GM18520 (cell line): Measurements from ENCODE around the gene EMC9.

ENCODE experiments used
- ATAC-seq: cut with Tn5 transposase; IDR thresholded peaks from one replicate; pipeline ENCODE4 v1.9.1; 2021; ENCODE audit not compliant: unreplicated experiment

Gene EMC9

DNA sequence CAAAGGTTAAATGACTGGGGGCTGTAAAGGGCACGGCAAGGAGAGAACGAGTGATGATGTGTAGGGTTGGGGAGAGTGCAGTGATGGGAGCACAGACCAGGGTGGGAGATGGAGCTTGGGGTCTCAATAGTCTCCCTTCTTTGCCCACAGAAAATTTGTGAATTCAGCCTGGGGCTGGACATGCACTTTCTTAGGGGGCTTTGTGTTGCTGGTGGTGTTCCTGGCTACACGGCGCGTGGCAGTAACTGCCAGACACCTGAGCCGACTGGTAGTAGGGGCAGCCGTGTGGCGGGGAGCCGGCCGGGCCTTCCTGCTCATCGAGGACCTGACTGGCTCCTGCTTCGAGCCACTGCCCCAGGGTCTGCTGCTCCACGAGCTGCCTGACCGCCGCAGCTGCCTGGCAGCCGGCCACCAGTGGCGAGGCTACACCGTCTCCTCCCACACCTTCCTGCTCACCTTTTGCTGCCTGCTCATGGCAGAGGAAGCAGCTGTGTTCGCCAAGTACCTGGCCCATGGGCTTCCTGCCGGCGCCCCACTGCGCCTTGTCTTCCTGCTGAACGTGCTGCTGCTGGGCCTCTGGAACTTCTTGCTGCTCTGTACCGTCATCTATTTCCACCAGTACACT, 9.2 kb downstream of the EMC9 start:
- ATAC-seq = no peak

GRCh38 chr14:24131549-24131966, 9.8 kb downstream of the EMC9 start:
- no peak for ATAC-seq

DNA sequence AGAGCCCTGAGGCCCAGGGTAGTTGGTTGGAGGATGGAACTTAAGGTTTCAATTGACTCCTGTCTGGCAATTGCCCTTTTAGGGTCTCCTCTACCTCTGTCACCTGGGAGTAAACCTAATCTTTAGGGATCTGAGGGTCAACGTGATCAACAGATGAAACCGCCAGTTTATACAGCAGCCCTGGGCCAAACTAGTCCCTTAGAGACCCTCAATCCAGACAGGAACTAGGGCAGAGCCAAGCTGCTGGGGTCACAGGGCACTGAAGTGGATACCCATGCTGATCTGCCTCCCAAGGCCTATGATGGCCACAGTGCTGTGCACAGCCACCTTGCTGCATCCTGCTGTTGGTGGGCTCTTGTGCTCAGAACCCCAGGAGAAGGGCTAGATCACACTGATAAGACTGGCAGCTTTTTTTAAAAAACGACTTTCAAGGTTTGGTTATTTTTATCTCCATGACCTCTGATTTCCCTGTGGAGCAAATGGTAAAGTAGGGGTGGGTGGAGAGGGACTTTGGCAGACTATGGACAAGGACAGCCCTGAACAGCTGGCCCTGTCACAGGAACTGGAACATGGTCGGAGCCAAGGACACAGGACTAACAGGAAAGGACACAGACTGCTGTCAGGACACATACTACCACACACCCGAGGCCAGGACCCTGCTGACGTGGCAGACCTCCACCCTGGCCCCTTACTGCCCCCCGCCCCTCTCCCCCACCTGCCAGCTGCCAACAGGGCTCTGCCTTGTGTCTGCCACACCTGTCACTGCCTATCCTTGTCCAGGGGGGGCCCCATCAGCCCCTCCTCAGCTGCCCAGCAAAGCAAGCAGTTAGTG, 10.5 kb downstream of the EMC9 start:
- ATAC-seq = no peak

DNA sequence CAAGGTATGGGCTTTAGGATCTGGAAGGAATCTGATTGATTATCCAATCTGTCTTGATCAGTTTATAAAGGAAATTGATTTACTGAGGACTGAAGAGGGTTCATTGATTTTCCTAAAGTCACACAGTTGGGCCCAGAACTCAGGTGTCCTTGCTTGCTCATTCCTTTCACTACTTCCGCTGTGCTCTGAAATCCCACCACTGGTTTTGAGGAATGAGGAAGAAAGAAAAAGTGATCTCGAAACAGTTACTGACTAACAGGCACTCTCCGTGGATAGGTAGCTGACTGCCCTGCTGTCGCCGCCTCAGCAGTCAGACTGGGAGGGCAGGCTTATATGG, 11.0 kb downstream of the EMC9 start, which contains the start of gene FITM1:
FITM1 (plus strand) TSS at position 280 of the 337 bp plus-strand sequence. CDS start 905 bp downstream, outside the sequence.
- no peak for ATAC-seq

GRCh38 chr14:24129410-24129998, 11.9 kb downstream of the EMC9 start:
- no peak for ATAC-seq

DNA sequence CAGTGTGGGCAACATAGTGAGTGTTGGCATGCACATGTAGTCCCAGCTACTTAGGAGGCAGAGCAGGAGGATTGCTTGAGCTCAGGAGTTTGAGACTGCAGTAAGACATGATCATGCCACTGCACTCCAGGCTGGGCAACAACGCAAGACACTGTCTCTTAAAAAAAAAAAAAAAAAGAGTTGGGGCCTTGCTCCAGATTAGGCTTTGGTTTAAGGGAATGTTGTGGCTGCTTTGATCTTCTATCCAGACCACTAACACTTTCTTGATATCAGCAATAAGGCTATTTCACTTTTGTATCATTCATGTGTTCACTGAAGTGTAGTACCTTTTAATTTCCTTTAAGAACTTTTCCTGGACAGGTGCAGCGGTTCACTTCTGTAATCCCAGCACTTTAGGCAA, 13.7 kb downstream of the EMC9 start:
- no peak for ATAC-seq

- no peak for ATAC-seq
Measured at GRCh38 chr14:24126939-24127338, 14.5 kb downstream of the EMC9 start.

DNA sequence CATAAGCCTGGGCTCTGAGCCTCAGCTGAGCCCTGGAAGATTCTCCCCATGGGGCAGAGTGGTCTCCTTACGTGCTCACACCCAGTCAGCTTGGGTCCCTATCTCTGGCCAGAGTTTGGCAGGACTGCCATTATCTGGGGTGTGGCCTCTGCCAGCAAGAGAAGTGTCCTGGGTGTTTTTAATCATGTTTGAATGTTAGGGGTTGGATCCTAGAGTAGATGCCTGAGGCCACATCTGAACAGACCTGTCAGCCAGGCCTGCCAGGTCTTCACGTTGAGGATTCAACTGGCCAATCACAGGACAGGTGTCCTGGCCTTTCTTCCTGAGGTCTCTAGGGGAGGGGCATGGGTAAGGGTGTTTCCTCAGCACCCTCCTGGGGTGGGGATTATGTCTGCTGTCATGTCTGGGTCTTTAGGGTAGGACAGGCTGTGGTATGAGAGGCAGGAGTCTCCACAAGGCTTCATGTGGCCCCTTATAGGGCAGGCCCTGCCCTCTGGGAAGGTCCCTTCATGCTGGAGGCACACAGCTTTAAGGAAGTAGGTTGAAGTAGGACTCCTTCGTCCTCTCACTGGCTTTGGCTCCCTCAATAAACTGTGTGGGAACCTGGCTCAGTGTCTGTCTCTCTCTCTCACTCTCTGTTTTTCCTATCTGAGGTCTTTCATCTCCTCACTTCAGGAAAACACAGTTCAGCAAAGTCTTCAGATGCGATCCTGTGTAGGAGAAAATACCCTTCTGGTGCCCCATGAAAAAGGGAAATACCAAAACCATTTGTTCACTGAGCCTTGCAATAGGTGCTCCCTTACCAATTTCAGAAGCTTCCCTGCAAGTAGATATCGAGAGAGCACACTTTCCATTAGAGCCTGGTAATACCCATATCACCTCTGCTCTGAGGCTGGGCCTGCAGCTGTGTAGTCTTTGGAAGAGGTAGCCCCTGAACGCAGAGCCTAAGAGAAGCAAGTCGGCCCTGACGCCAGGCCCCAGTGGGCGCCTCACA, 17.7 kb downstream of the EMC9 start:
- peak; percentile 47 for ATAC-seq

DNA sequence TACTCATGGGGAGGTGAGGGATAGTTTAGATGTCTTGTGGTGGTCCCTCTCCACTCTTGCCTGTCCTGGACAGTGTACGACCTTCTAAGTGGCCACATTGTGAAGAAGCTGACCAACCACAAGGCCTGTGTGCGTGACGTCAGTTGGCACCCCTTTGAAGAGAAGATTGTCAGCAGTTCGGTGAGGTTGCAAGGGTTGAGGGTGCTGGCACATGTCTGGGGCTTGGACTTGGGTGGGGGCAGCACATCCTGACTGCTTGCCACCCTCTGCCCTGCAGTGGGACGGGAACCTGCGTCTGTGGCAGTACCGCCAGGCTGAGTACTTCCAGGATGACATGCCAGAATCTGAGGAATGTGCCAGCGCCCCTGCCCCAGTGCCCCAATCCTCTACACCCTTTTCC, 18.5 kb downstream of the EMC9 start:
- no peak for ATAC-seq

- no peak for ATAC-seq
Measured at GRCh38 chr14:24122416-24122815, 19.0 kb downstream of the EMC9 start.

- no peak for ATAC-seq
Measured at GRCh38 chr14:24121210-24121609, 20.2 kb downstream of the EMC9 start.

DNA sequence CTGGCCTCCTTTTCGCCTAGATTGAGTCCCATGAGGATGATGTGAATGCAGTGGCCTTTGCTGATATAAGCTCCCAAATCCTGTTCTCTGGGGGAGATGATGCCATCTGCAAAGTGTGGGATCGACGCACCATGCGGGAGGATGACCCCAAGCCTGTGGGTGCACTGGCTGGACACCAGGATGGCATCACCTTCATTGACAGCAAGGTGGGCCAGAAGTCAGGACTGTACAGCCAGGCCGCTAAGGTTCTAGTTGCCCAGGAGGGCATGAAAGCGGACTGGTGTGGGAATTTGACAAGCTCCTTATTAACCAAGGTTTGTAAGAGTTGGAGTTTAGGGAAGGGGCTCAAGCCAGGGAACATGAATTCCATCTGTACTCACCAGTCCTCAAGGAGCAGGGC, 21.7 kb downstream of the EMC9 start:
- ATAC-seq = no peak

- ATAC-seq = no peak
Measured at GRCh38 chr14:24117179-24117578, 24.2 kb downstream of the EMC9 start.

DNA sequence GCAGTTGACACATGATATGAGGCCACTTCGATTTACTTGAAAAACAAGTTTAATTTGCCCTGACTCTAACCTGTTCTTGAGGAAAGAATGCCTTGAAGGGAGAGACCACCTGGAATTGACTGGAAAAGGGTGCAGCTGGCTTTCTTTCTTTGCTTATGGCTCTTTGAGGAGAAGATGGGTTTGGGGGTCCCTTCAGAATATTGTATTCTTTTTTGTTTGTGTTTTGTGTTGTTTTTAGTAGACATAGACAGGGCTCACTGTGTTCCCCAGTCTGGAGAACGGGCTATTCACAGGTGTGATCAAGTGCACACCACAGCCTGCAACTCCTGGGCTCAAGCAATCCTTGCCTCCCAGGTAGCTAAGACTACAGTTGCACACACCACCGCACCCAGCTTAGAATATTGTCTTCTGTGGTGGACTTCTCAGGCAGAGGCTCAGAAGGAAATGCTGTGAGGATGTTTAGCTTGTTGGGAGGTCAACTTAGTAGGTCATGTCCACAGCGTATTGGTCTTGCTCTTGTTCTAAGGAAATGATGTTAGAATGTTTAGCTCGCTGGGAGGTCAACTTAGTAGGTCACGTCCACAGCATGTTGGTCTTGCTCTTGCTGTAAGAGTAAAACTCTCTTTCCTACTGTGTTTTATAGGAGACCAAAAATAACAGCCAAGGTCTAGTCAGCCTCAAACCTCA, 25.1 kb downstream of the EMC9 start:
- no peak for ATAC-seq

GRCh38 chr14:24115422-24116127, 25.8 kb downstream of the EMC9 start:
- no peak for ATAC-seq

DNA sequence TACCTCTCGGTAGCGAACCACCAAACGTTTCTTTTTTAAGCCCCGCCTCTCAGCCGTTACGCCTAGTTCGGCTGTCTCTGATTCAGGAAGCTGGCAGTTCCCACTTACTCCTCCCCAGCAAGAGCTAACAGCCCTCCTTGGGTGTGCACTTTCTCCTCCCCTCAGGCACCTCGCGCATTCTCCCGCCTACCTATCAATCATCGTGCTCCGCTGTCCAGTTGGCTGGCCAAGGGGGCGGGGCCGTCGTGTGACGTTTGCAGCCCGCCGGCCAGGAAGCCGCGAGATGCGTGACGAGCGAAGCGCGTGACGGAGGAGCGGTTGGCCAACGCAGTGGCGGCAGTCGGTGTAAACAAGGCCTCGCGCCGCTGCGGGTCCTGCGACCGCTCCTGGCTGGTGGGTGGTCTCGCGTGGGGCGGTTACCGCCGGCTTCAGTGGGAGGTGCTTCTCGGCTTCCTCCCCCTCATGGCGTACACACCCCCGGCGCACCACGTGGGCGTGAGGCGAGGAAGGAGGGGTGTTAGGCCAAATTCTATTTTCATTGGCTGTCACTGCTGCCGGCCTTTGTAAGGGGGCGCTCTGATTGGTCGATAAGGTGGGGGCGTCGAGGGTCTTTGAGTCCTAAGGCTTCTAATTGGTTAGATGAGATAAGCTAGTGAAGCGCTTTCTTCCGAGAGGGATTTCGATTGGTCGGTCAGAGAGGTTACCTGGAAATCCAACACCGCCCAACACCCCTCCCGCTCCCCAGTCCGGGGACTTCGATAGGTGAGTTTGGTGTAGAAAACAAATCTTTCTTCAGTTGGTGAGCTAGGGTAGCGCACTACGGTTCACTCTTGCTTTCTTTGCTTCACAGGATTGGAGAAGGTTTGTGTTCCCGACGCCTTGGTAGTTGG, 26.6 kb downstream of the EMC9 start, which contains the start of the genes DCAF11 and NRL:
DCAF11 (plus strand) TSS at position 246 of the 890 bp plus-strand sequence. CDS start 818 bp downstream, outside the sequence.
NRL (minus strand) TSS at position 418 of the 890 bp plus-strand sequence. CDS start 32,101 bp downstream, outside the sequence.
- ATAC-seq = peak; percentile 82

GRCh38 chr14:24113801-24114531, 27.4 kb downstream of the EMC9 start:
- ATAC-seq = peak; percentile 0

- ATAC-seq = no peak
Measured at GRCh38 chr14:24113379-24113800, 28.0 kb downstream of the EMC9 start.
